CD4-positive, alpha-beta T cell treated with Interleukin-4 for 4 hours (primary cell): ENCODE measurements around the gene SIRPG.

Experiments used
- DNase-seq: peaks from one replicate; pipeline ENCODE4 v3.0.0-alpha.2; 2020

SIRPG gene

DNA sequence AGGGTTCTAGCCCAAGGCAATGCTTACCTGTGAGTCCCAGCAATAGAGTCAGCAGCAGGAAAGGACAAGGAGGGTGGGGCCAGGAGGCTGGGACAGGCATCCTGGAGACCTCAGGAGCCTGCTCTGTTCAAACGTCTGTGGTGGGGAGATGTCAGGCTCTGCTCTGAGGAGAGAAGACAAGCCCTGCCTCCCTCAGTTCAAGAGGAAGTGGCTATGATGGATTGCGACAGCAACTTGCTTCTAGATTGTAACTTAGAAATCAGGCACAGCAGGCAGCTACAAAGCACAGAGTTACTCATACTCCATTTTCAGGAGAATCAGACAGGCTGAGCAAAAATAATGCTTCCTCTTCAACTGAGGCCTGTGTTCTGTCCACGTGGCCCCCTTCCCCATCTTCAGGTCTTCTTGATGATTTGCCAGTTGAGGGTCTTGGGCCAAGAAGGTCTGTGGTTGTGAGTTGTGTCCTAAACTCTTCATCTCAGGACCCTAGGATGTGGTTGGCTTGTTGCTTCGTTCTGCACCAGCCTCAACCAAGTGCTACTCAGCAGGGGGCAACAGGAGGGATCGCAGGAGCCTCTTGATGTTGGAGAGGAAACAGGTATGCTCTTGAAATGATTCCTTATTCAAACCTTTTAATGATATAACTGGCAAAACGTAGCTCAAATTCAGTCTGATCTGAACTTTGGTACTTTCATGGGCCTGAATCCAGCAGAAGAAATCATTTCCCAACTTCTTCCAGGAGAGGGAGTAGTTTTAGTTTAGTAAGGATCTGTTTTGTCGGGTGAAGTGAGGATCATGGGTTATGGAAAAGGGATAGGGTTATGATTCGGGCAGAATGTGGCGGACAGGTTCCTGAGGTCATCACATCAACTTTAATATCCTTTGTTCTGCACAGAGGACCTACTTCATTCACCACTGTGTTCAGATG is 68.8 kb downstream of the SIRPG start:
- DNase-seq, result no peak

GRCh38 chr20:1587781-1588532 is 69.6 kb downstream of the SIRPG start:
- DNase-seq, result no peak

DNA sequence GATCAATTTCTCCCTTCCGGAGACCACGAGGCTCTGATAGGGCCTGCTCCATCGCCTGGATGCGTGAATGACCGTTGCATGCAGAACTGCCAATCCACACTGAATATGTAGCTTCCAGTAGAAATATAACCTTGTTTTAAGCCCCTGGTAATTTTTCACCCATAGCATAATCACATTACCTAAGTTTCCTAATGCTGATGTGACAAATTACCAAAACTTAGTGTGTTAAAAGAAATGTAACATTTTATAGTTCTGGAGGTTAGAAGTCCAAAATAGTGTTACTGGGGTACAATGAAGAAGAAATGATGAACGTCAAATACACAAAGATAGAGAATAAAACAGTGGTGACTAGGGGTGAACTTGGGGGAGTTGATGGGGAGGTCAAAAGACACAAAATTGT is 78.1 kb downstream of the SIRPG start:
- DNase-seq, result no peak
